ENCODE measurements around the gene FBN1.

DNA sequence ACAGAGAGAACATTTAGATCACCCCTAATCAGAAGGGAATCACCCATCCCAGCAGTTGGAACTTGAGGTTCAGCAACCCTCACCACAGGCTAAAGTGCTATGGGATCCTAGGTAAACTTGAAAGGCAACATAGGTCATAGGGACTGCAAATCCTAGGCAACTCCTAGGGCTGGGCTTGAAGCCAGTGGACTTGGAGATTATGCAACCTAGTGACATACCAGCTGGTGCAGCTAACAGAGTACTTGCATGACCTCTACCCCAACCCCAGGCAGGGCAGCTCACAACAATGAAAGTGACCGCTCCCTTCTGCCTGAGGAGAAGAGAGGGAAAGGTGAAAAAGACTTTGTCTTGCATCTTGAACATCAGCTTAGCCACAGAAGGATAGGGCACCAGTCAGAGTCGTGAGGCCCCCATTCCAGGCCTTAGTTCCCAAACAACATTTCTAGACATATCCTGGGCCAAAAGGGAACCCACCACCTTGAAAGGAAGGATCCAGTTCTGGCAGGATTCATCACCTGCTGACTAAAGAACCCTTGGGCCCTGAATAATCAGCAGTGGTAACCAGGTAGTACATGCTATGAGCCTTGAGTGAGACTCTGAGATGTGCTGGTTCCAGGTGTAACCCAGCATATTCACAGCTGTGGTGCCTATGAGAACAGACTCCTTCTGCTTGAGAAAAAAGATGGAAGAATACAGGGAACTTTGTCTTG lies 37.6 kb upstream of the FBN1 start:
- TF ChIP-seq YY1 (IDR thresholded peaks at IDR 0.05; ENCODE audit: insufficient read depth, insufficient read length), result no peak
- TF ChIP-seq ZNF274 (IDR thresholded peaks at IDR 0.05; ENCODE audit: low read depth, low read length), result no peak
